Endothelial cell of umbilical vein (primary cell): ENCODE measurements around the gene LDAF1. TPM values are rescaled to one million over a fixed set of nuclear protein-coding genes. Genes with fewer than 3 reads are reported as not detected.

Source experiments
- BruUV-seq: library from RNA; stranded (reverse); fragments of 400-500 nt; replicated peaks from 2 replicates; lab custom pipeline; 2021; lab: Mats Ljungman, UMichigan
- CTCF ChIA-PET: fragments of 300-600, 350-600 bp; sonication (Branson Sonifier 250); formaldehyde crosslinking; loops from one replicate; lab custom pipeline; 2021; ENCODE audit warnings: antibody characterized with exemption, inconsistent platforms; lab: Charles Lee
- POLR2A ChIA-PET: fragments of 300-600, 350-600 bp; sonication (Branson Sonifier 250); formaldehyde crosslinking; loops from one replicate; lab custom pipeline; 2021; ENCODE audit warnings: antibody characterized with exemption, inconsistent platforms; lab: Charles Lee
- DNase-seq: peaks from one replicate; pipeline ENCODE4 v3.0.0-alpha.2; 2011; ENCODE audit warnings: low read depth, low spot score
- FAIRE-seq: peaks from 2 replicates; lab custom pipeline; 2011; peaks lifted over from hg19 to GRCh38; lab: Jason Lieb, UNC
- H2AFZ ChIP-seq: 2 replicates; pipeline ENCODE4 v1.6.0; 2012; ENCODE audit warnings: low read depth, low read length, control low read depth, inconsistent platforms
- H3K27ac ChIP-seq: 2 replicates; pipeline ENCODE4 v1.5.1; 2011; ENCODE audit warnings: low read depth, mild to moderate bottlenecking, control low read depth, low read length, moderate library complexity; ENCODE audit not compliant: insufficient read depth
- H3K27me3 ChIP-seq, 2 experiments: 2 replicates each; pipeline versions ENCODE4 v1.6.0 to v1.6.1; 2011; ENCODE audit warnings: low read length in 2 of 2, mixed read lengths in 1 of 2; ENCODE audit not compliant: control insufficient read depth in 2 of 2, insufficient read depth in 2 of 2
- H3K36me3 ChIP-seq, 2 experiments: 2 replicates in 1 of 2; 3 replicates in 1 of 2; pipeline ENCODE4 v1.5.1; 2011; ENCODE audit warnings: low read length in 2 of 2, mild to moderate bottlenecking in 1 of 2, moderate library complexity in 1 of 2; ENCODE audit not compliant: control insufficient read depth in 2 of 2, insufficient read depth in 2 of 2; ENCODE audit errors: extremely low read depth in 1 of 2
- H3K4me1 ChIP-seq: 3 replicates; pipeline ENCODE4 v1.5.1; 2011; ENCODE audit warnings: mild to moderate bottlenecking, low read length; ENCODE audit not compliant: control insufficient read depth, insufficient read depth; ENCODE audit errors: extremely low read depth
- H3K4me2 ChIP-seq: 2 replicates; pipeline ENCODE4 v1.6.1; 2011; ENCODE audit warnings: low read length, control low read depth, mixed read lengths; ENCODE audit not compliant: insufficient read depth
- H3K4me3 ChIP-seq, 3 experiments: fragments of 200-600 bp in 1 of 3; sonication (generic), shearing (Covaris generic) in 1 of 3; replicated peaks in 1 of 3; 2 replicates each; pipeline ENCODE4 v1.5.1; 2011 to 2016; ENCODE audit warnings: control low read depth in 3 of 3, low read length in 3 of 3, mild to moderate bottlenecking in 2 of 3, inconsistent platforms in 1 of 3, low read depth in 1 of 3, moderate library complexity in 1 of 3; ENCODE audit not compliant: insufficient read depth in 1 of 3
- H3K79me2 ChIP-seq: 2 replicates; pipeline ENCODE4 v1.6.0; 2012; ENCODE audit warnings: low read length, inconsistent platforms; ENCODE audit not compliant: control insufficient read depth, insufficient read depth
- H3K9ac ChIP-seq: replicated peaks from 2 replicates; pipeline ENCODE3; 2011; ENCODE audit warnings: low read length, control low read depth; ENCODE audit not compliant: insufficient read depth; ENCODE audit errors: extremely low read depth
- H3K9me1 ChIP-seq: replicated peaks from 3 replicates; pipeline ENCODE4 v1.6.0; 2011; ENCODE audit warnings: mild to moderate bottlenecking, low read length; ENCODE audit not compliant: control insufficient read depth, insufficient read depth; ENCODE audit errors: extremely low read depth
- H3K9me3 ChIP-seq: replicated peaks from 2 replicates; pipeline ENCODE4 v1.5.1; 2012; ENCODE audit warnings: low read length, inconsistent platforms; ENCODE audit not compliant: control insufficient read depth, insufficient read depth
- H4K20me1 ChIP-seq: replicated peaks from 2 replicates; pipeline ENCODE3; 2011; ENCODE audit warnings: mild to moderate bottlenecking, low read length; ENCODE audit not compliant: control insufficient read depth, insufficient read depth; ENCODE audit errors: extremely low read depth
- CTCF ChIP-seq, 2 donors: IDR thresholded peaks; 1 replicate in 1 of 2; 2 replicates in 1 of 2; pipeline ENCODE4 v1.5.1; 2011; ENCODE audit warnings: low read length in 2 of 2, mild to moderate bottlenecking in 2 of 2, moderate library complexity in 2 of 2, control low read depth in 1 of 2, inconsistent platforms in 1 of 2, low read depth in 1 of 2; ENCODE audit not compliant: insufficient read depth in 1 of 2; ENCODE audit errors: extremely low read depth in 1 of 2
- EZH2 ChIP-seq: IDR thresholded peaks from 2 replicates; pipeline ENCODE4 v1.6.1; 2012; ENCODE audit warnings: borderline replicate concordance, low read depth, mild to moderate bottlenecking, moderate library complexity, low read length, inconsistent platforms; ENCODE audit not compliant: severe bottlenecking
- FOS ChIP-seq: IDR thresholded peaks from 2 replicates; pipeline ENCODE4 v1.6.1; 2011; ENCODE audit warnings: mild to moderate bottlenecking, low read length, moderate library complexity, borderline replicate concordance; ENCODE audit not compliant: insufficient read depth
- GATA2 ChIP-seq: IDR thresholded peaks from 2 replicates; pipeline ENCODE4 v1.7.0; 2011; ENCODE audit warnings: low read depth, mild to moderate bottlenecking, moderate library complexity, mixed read lengths, low read length; ENCODE audit not compliant: insufficient read length, insufficient read depth
- JUN ChIP-seq: IDR thresholded peaks from 2 replicates; pipeline ENCODE4 v1.6.1; 2011; ENCODE audit warnings: borderline replicate concordance, low read depth; ENCODE audit not compliant: insufficient read length, insufficient read depth
- MAX ChIP-seq: IDR thresholded peaks from 2 replicates; pipeline ENCODE4 v1.6.1; 2011; ENCODE audit not compliant: insufficient read depth, insufficient read length
- MYC ChIP-seq: IDR thresholded peaks from one replicate; pipeline ENCODE4 v1.6.1; 2011; ENCODE audit warnings: mild to moderate bottlenecking, low read depth, low read length
- POLR2A ChIP-seq: IDR thresholded peaks from 2 replicates; pipeline ENCODE4 v1.6.1; 2012; ENCODE audit warnings: low read depth, mild to moderate bottlenecking, control low read depth, low read length
- POLR2AphosphoS5 ChIP-seq: IDR thresholded peaks from 2 replicates; pipeline ENCODE4 v1.6.1; 2012; ENCODE audit warnings: low read depth, mild to moderate bottlenecking, control low read depth, low read length, moderate library complexity; ENCODE audit not compliant: insufficient read depth
- dilution Hi-C: fragments of 300-500 bp; cut with MboI; formaldehyde crosslinking; loops from one replicate; pipeline ENCODE4 v1.15.0; 2019; ENCODE audit warnings: low sequenced_read_pairs; ENCODE audit not compliant: extremely low pct_ligation_motif_present
- intact Hi-C: fragments of 100-400 bp; cut with micrococcal nuclease; formaldehyde crosslinking; loops from one replicate; pipeline ENCODE4 v1.10.0; 2022
- polyA plus RNA-seq, 4 experiments: library from polyadenylated mRNA; depleted of rRNA in 3 of 4; stranded (reverse) in 3 of 4; unstranded in 1 of 4; fragments of >200 nt; gene quantifications; 2 replicates each; pipeline versions ENCODE4 v1.2.1 to v1.2.3, GENCODE V29; 2011 to 2012; ENCODE audit warnings: missing spikeins in 1 of 4
- total RNA-seq: library from RNA; stranded (reverse); gene quantifications from 2 replicates; pipeline ENCODE4 v1.2.3, GENCODE V29; 2021

Gene LDAF1
- total and polyA plus RNA-seq, 2 donors (not counting 3 experiments of a cell fraction or from before 2014, with no cell fraction given), result 20.4 to 37.5 TPM

DNA sequence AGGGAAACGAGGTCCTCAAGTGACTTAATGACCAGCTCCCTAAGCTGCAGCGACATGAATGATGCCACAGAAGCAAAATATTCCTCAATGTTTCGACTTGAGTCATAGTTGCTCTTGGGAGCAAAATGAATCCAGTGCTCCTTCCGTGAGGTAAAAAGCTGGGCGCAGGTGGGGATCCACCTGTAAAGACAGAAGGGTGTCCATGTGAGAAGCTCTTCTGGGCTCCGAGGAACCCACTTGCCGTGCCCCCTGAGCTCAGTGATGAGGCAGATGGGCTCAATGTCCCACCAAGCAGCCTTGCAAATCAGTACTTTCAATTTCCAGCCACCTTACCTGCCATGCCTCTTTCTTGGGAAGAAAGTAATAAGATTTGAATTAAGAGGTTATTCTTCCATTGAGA lies 33.3 kb upstream of the LDAF1 start:
- no peak overlapping the region for H2AFZ ChIP-seq
- ChIA-PET CTCF (no interaction called here), POLR2A (no interaction called here)
- no peak overlapping the region for H3K9ac ChIP-seq
- H3K4me2 ChIP-seq, result no peak overlapping the region
- no peak for TF ChIP-seq GATA2
- no peak for TF ChIP-seq EZH2
- TF ChIP-seq FOS, result no peak
- no peak for TF ChIP-seq POLR2A
- TF ChIP-seq CTCF (IDR thresholded peaks at IDR 0.05; ENCODE audit: extremely low read depth in 1 of 2, insufficient read depth in 1 of 2, low read depth in 1 of 2, low read length in 2 of 2), result no peak
- TF ChIP-seq MAX, result no peak
- TF ChIP-seq JUN, result no peak
- TF ChIP-seq MYC, result no peak
- no peak for TF ChIP-seq POLR2AphosphoS5
- H3K9me1 ChIP-seq, result no peaks in the 10 kb centered on the region
- no peak overlapping the region for H3K27ac ChIP-seq
- intact Hi-C loops, result no loop called here
- H3K27me3 ChIP-seq, result no peaks in the 10 kb centered on the region
- no peaks in the 10 kb centered on the region for H3K79me2 ChIP-seq
- BruUV-seq, result no TSS peak
- FAIRE-seq (no peak), DNase-seq (no peak)
- no peaks in the 10 kb centered on the region for H4K20me1 ChIP-seq
- dilution Hi-C loops, result no loop called here
- H3K9me3 ChIP-seq, result no peaks in the 10 kb centered on the region
- no peaks in the 10 kb centered on the region for H3K36me3 ChIP-seq
- no peak overlapping the region for H3K4me3 ChIP-seq
- no peaks in the 10 kb centered on the region for H3K4me1 ChIP-seq
